Measurements from ENCODE around the gene MARCHF9. TPM values are rescaled to one million over a fixed set of nuclear protein-coding genes. Genes with fewer than 3 reads are reported as not detected.
A peak's percentile ranks its signal among the peaks of the same experiment; 100 is the strongest.

The MARCHF9 gene
- total RNA-seq, 1 donor from 2014 or later = 20.0 TPM

- peaks cover 41% of the 10 kb centered on the region for H3K4me1 ChIP-seq
- peak; percentile 64 for DNase-seq
- H3K9me3 ChIP-seq = no peaks in the 10 kb centered on the region
- H3K4me3 ChIP-seq = peak within 1 kb of the TSS; percentile 55
- peak; percentile 43 to 45 for ATAC-seq
- TF ChIP-seq CTCF (IDR thresholded peaks at IDR 0.05) = no peak
- peaks cover 35% of the 10 kb centered on the region for H3K27me3 ChIP-seq (ENCODE audit: low read depth)
- H3K36me3 ChIP-seq = peaks cover 19% of the 10 kb centered on the region
- intact Hi-C loops (cut with DNase I) = no loop called here
- no peak within 1 kb of the TSS for H3K27ac ChIP-seq
These were observed 11.8 kb downstream of the MARCHF9 start, which contains the start of gene CYP27B1 for GRCh38 chr12:57766464-57767304. Gene CYP27B1, minus strand, starts transcription at chr12:57767078. Its CDS starts 37 bp downstream, at chr12:57767041.

- peaks cover 35% of the 10 kb centered on the region for H3K27me3 ChIP-seq (ENCODE audit: low read depth)
- H3K4me1 ChIP-seq = peaks cover 41% of the 10 kb centered on the region
These were observed 12.4 kb downstream of the MARCHF9 start for GRCh38 chr12:57767305-57767698.

DNA sequence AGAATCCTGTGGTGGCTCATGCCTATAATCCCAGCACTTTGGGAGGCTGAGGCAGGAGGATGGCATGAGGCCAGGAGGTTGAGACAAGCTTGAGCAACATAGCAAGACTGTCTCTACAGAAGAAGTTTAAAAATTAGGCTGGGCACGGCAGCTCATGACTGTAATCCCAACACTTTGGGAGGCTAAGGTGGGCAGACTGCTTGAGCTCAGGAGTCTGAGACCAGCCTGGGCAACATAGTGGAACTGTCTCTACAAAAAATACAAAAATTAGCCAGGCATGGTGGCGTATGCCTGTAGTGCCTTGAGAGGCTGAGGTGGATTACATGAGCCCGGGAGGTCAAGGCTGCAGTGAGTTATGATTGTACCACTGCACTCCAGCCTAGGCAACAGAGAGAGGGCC is 13.0 kb downstream of the MARCHF9 start:
- H3K36me3 ChIP-seq = peaks cover 19% of the 10 kb centered on the region
- intact Hi-C loops (cut with DNase I) = no loop called here
- H3K27me3 ChIP-seq (ENCODE audit: low read depth) = peaks cover 35% of the 10 kb centered on the region
- ATAC-seq (no peak), DNase-seq (no peak)
- no peaks in the 10 kb centered on the region for H3K9me3 ChIP-seq
- H3K4me1 ChIP-seq = peaks cover 41% of the 10 kb centered on the region
- no peak for TF ChIP-seq CTCF (IDR thresholded peaks at IDR 0.05)
- no peak overlapping the region for H3K4me3 ChIP-seq
- H3K27ac ChIP-seq = no peak overlapping the region

More at GRCh38 chr12:57767305-57767698, 12.4 kb downstream of the MARCHF9 start:
- DNase-seq = no peak
- Histone ChIP-seq H3K9me3 (no peaks in the 10 kb centered on the region), H3K4me3 (no peak overlapping the region), H3K36me3 (peaks cover 19% of the 10 kb centered on the region), H3K27ac (no peak overlapping the region)
- intact Hi-C loops (cut with DNase I) = no loop called here
- no peak for TF ChIP-seq CTCF (IDR thresholded peaks at IDR 0.05)
- no peak for ATAC-seq

DNA sequence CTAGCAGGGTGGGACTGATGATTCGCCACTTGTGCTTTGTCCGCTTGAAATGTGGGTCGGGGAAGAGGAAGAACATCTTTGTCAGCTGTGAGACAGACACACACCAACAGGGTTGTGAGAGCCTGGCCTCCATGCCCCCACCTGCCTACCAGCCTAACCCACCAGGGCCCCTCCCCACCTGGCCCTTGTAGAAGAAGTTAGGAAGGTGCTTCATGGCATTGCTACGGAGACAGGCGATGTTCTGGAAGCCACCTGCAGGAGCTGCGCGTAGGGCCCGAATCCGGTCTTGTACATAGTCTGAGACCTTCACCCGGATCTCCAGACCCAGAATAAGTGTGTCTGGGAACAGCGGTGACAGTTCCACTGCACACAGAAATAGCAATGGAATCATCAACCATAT is 14.7 kb downstream of the MARCHF9 start:
- intact Hi-C loops (cut with DNase I) = no loop called here
- Histone ChIP-seq H3K27ac (no peak overlapping the region), H3K9me3 (no peaks in the 10 kb centered on the region), H3K4me3 (no peak overlapping the region), H3K27me3 (ENCODE audit: low read depth) (peaks cover 21% of the 10 kb centered on the region), H3K4me1 (peaks cover 49% of the 10 kb centered on the region), H3K36me3 (peaks cover 19% of the 10 kb centered on the region)
- ATAC-seq = no peak
- DNase-seq = no peak
- no peak for TF ChIP-seq CTCF (IDR thresholded peaks at IDR 0.05)

DNA sequence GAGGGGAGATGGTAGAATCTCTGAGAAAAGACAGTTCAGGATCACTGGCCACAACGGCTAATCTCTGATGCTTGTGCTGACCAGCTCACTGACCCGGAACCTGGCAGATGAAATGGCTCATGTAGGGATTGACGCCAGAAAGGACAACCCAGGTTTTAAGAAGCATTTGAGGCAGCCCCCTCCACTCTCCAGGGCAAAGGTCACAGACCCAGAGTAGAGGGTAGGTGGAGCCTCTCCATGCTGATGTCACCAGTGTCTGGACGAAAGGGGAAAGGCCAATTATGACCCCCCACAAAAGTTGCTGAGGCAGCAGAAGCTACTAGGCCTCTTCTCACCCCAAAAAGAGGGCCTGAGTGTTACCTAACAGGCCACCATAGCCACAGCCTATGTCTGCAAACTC is 15.8 kb downstream of the MARCHF9 start:
- no peak for TF ChIP-seq CTCF (IDR thresholded peaks at IDR 0.05)
- Histone ChIP-seq H3K36me3 (peaks cover 24% of the 10 kb centered on the region), H3K27me3 (ENCODE audit: low read depth) (peaks cover 9% of the 10 kb centered on the region), H3K27ac (no peak overlapping the region), H3K4me3 (no peak overlapping the region), H3K4me1 (peaks cover 38% of the 10 kb centered on the region), H3K9me3 (no peaks in the 10 kb centered on the region)
- no peak for ATAC-seq
- DNase-seq = no peak
- intact Hi-C loops (cut with DNase I) = no loop called here
